SK-N-SH (cell line): ENCODE measurements around the gene MAD2L2. TPM values are rescaled to one million over a fixed set of nuclear protein-coding genes. Genes with fewer than 3 reads are reported as not detected.

Source experiments
- CTCF ChIA-PET: fragments of 300-600, 350-600 bp; formaldehyde crosslinking; extraction: SDS; loops from one replicate; lab custom pipeline; 2021; lab: Yijun Ruan, JAX
- POLR2A ChIA-PET: fragments of 350-600 bp; sonication (Branson Sonifier 250); formaldehyde crosslinking; extraction: SDS; loops from one replicate; lab custom pipeline; 2020; ENCODE audit warnings: antibody characterized with exemption, inconsistent platforms; lab: Yijun Ruan, JAX
- DNase-seq: peaks from one replicate; pipeline ENCODE4 v3.0.0; 2012
- H2AFZ ChIP-seq: fragments of 200-600 bp; sonication (generic); 2 replicates; pipeline ENCODE4 v1.8.1; 2016; ENCODE audit warnings: antibody characterized with exemption, mild to moderate bottlenecking, low read depth
- H3F3A ChIP-seq: fragments of 200-600 bp; sonication (generic); replicated peaks from 2 replicates; pipeline ENCODE3; 2016; ENCODE audit warnings: antibody characterized with exemption, mild to moderate bottlenecking; ENCODE audit not compliant: insufficient read depth
- H3K27ac ChIP-seq, 2 experiments: fragments of 200-500 bp in 1 of 2; fragments of 200-600 bp in 1 of 2; sonication (Bioruptor generic) in 1 of 2; sonication (generic), shearing (Covaris generic) in 1 of 2; 2 replicates each; pipeline versions ENCODE4 v1.5.1 to v1.6.1; 2014 to 2016; ENCODE audit warnings: low read depth in 2 of 2, inconsistent platforms in 1 of 2, low read length in 1 of 2, mild to moderate bottlenecking in 1 of 2, mixed read lengths in 1 of 2
- H3K27me3 ChIP-seq: fragments of 200-600 bp; sonication (generic), shearing (Covaris generic); 2 replicates; pipeline ENCODE4 v1.6.1; 2016; ENCODE audit warnings: mixed run types; ENCODE audit not compliant: insufficient read depth
- H3K36me3 ChIP-seq, 2 experiments: fragments of 200-500 bp in 1 of 2; fragments of 200-600 bp in 1 of 2; sonication (Bioruptor generic) in 1 of 2; sonication (generic) in 1 of 2; replicated peaks in 1 of 2; 2 replicates each; pipeline versions ENCODE3 to v1.5.1; 2014 to 2016; ENCODE audit warnings: low read length in 1 of 2, mild to moderate bottlenecking in 1 of 2; ENCODE audit not compliant: insufficient read depth in 2 of 2, control insufficient read depth in 1 of 2
- H3K4me1 ChIP-seq, 2 experiments: fragments of 200-500 bp in 1 of 2; fragments of 200-600 bp in 1 of 2; sonication (Bioruptor generic) in 1 of 2; sonication (generic), shearing (Covaris generic) in 1 of 2; 2 replicates each; pipeline versions ENCODE4 v1.5.1 to v1.6.1; 2014 to 2016; ENCODE audit warnings: low read depth in 1 of 2, low read length in 1 of 2, mixed run types in 1 of 2; ENCODE audit not compliant: insufficient read depth in 2 of 2, control insufficient read depth in 1 of 2
- H3K4me2 ChIP-seq: fragments of 200-600 bp; sonication (generic), shearing (Covaris generic); 2 replicates; pipeline ENCODE4 v1.6.1; 2017; ENCODE audit warnings: mixed run types
- H3K4me3 ChIP-seq, 2 experiments: fragments of 200-500 bp in 1 of 2; fragments of 200-600 bp in 1 of 2; sonication (Bioruptor generic) in 1 of 2; sonication (generic), shearing (Covaris generic) in 1 of 2; 2 replicates each; pipeline versions ENCODE4 v1.5.1 to v1.8.1; 2014 to 2016; ENCODE audit warnings: low read depth in 2 of 2, inconsistent platforms in 1 of 2, low read length in 1 of 2, mild to moderate bottlenecking in 1 of 2, mixed read lengths in 1 of 2, moderate library complexity in 1 of 2
- H3K79me2 ChIP-seq: fragments of 200-600 bp; sonication (generic); 2 replicates; pipeline ENCODE4 v1.8.1; 2017; ENCODE audit warnings: mild to moderate bottlenecking; ENCODE audit not compliant: insufficient read depth
- H3K9ac ChIP-seq: fragments of 200-600 bp; sonication (generic); 2 replicates; pipeline ENCODE4 v1.6.1; 2017; ENCODE audit warnings: mixed run types
- H3K9me2 ChIP-seq: fragments of 200-600 bp; sonication (generic); 2 replicates; pipeline ENCODE4 v1.6.1; 2017; ENCODE audit warnings: mixed run types
- H3K9me3 ChIP-seq: fragments of 200-600 bp; sonication (generic); 2 replicates; pipeline ENCODE4 v1.6.1; 2017; ENCODE audit warnings: mixed run types, mild to moderate bottlenecking, moderate library complexity
- H4K20me1 ChIP-seq: fragments of 200-600 bp; sonication (generic); 2 replicates; pipeline ENCODE4 v1.6.1; 2017; ENCODE audit warnings: mild to moderate bottlenecking, mixed run types; ENCODE audit not compliant: insufficient read depth
- EP300 ChIP-seq, 2 experiments: IDR thresholded peaks; 2 replicates each; pipeline versions ENCODE4 v1.4.0 to v1.6.1; 2012; ENCODE audit warnings: borderline replicate concordance in 1 of 2, low read depth in 1 of 2, low read length in 1 of 2
- EZH2phosphoT487 ChIP-seq: fragments of 200-600 bp; sonication (generic); IDR thresholded peaks from 2 replicates; pipeline ENCODE4 v1.6.1; 2017; ENCODE audit warnings: low read depth, mixed run types, mild to moderate bottlenecking, antibody characterized with exemption, moderate library complexity, borderline replicate concordance
- FOXM1 ChIP-seq: IDR thresholded peaks from 2 replicates; pipeline ENCODE4 v1.4.0; 2012; ENCODE audit warnings: low read depth, mild to moderate bottlenecking
- GABPA ChIP-seq: IDR thresholded peaks from 2 replicates; pipeline ENCODE4 v1.4.0; 2012; ENCODE audit warnings: low read depth, mild to moderate bottlenecking
- JUND ChIP-seq: IDR thresholded peaks from 2 replicates; pipeline ENCODE4 v1.4.0; 2012
- NFIC ChIP-seq: IDR thresholded peaks from 2 replicates; pipeline ENCODE4 v1.4.0; 2012; ENCODE audit warnings: borderline replicate concordance
- NRF1 ChIP-seq: IDR thresholded peaks from 2 replicates; pipeline ENCODE4 v1.6.1; 2012; ENCODE audit warnings: low read depth, mild to moderate bottlenecking, low read length
- POLR2AphosphoS5 ChIP-seq: IDR thresholded peaks from 2 replicates; pipeline ENCODE4 v1.6.1; 2012; ENCODE audit warnings: low read depth, low read length
- RAD21 ChIP-seq: IDR thresholded peaks from 2 replicates; pipeline ENCODE4 v1.6.1; 2012; ENCODE audit warnings: mild to moderate bottlenecking, low read length
- RCOR1 ChIP-seq: fragments of 150-350 bp; IDR thresholded peaks from 2 replicates; pipeline ENCODE4 v1.6.1; 2017; ENCODE audit warnings: antibody characterized with exemption, low read length
- RFX5 ChIP-seq: IDR thresholded peaks from 2 replicates; pipeline ENCODE4 v1.6.1; 2012; ENCODE audit warnings: mild to moderate bottlenecking, improper control_type of control experiment, low read length
- SMC3 ChIP-seq: IDR thresholded peaks from 2 replicates; pipeline ENCODE4 v1.6.1; 2012; ENCODE audit warnings: low read depth, low read length, improper control_type of control experiment
- TCF12 ChIP-seq: IDR thresholded peaks from 2 replicates; pipeline ENCODE4 v1.4.0; 2012
- TEAD4 ChIP-seq: IDR thresholded peaks from 2 replicates; pipeline ENCODE4 v1.4.0; 2012; ENCODE audit warnings: mild to moderate bottlenecking, borderline replicate concordance; ENCODE audit not compliant: insufficient read depth
- YY1 ChIP-seq: IDR thresholded peaks from 2 replicates; pipeline ENCODE4 v1.4.0; 2012; ENCODE audit warnings: low read depth, mild to moderate bottlenecking
- WGBS: methylation state at CpG from one replicate; pipeline ENCODE4 v1.1.6; 2017; ENCODE audit warnings: low lambda C conversion rate; 5-methylcytosine and 5-hydroxymethylcytosine counted together
- polyA plus RNA-seq, 3 experiments: library from polyadenylated mRNA; depleted of rRNA; stranded (reverse); fragments of >200 nt; gene quantifications; 2 replicates each; pipeline ENCODE4 v1.2.3, GENCODE V29; 2012
- TF ChIP-seq, protein P1 (sequence below): IDR thresholded peaks from 2 replicates; pipeline ENCODE4 v1.4.0; 2012; ENCODE audit warnings: low read depth
- TF ChIP-seq, protein P2 (sequence below): IDR thresholded peaks from 2 replicates; pipeline ENCODE4 v1.6.1; 2012; ENCODE audit warnings: mild to moderate bottlenecking, low read depth, low read length, moderate library complexity
- TF ChIP-seq, protein P3 (sequence below): fragments of 200-600 bp; sonication (generic); IDR thresholded peaks from 2 replicates; pipeline ENCODE4 v1.6.1; 2017; ENCODE audit warnings: antibody characterized with exemption, mild to moderate bottlenecking, moderate library complexity
- TF ChIP-seq, protein P4 (sequence below): IDR thresholded peaks from 2 replicates; pipeline ENCODE4 v1.4.0; 2012; ENCODE audit warnings: low read depth, borderline replicate concordance

Gene MAD2L2
- polyA plus RNA-seq, 1 of the 3 experiments (the other 2 are of a cell fraction) = 94.0 TPM

DNA sequence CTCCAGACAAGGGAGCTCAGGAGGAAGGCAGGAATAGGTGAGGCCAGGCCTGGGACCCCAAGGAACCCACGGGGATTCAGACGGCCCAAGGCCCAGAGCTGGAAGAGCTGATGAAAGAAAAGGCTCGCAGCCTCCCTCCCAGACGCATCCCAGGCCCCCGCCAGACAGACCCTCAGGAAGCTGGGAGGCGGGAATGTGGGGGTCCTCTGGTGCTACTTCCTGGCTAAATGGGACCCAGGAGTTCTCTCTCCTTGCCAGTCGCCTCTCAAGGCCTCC is 27.1 kb downstream of the MAD2L2 start (continued):
- TF ChIP-seq, protein P1, sequence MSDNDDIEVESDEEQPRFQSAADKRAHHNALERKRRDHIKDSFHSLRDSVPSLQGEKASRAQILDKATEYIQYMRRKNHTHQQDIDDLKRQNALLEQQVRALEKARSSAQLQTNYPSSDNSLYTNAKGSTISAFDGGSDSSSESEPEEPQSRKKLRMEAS = no peak
- no peak for TF ChIP-seq NFIC
- TF ChIP-seq, protein P2, sequence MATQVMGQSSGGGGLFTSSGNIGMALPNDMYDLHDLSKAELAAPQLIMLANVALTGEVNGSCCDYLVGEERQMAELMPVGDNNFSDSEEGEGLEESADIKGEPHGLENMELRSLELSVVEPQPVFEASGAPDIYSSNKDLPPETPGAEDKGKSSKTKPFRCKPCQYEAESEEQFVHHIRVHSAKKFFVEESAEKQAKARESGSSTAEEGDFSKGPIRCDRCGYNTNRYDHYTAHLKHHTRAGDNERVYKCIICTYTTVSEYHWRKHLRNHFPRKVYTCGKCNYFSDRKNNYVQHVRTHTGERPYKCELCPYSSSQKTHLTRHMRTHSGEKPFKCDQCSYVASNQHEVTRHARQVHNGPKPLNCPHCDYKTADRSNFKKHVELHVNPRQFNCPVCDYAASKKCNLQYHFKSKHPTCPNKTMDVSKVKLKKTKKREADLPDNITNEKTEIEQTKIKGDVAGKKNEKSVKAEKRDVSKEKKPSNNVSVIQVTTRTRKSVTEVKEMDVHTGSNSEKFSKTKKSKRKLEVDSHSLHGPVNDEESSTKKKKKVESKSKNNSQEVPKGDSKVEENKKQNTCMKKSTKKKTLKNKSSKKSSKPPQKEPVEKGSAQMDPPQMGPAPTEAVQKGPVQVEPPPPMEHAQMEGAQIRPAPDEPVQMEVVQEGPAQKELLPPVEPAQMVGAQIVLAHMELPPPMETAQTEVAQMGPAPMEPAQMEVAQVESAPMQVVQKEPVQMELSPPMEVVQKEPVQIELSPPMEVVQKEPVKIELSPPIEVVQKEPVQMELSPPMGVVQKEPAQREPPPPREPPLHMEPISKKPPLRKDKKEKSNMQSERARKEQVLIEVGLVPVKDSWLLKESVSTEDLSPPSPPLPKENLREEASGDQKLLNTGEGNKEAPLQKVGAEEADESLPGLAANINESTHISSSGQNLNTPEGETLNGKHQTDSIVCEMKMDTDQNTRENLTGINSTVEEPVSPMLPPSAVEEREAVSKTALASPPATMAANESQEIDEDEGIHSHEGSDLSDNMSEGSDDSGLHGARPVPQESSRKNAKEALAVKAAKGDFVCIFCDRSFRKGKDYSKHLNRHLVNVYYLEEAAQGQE = no peak
- no peak for TF ChIP-seq EP300 (IDR thresholded peaks at IDR 0.05; ENCODE audit: borderline replicate concordance in 1 of 2, low read depth in 1 of 2, low read length in 1 of 2)
- TF ChIP-seq, all 33 proteins: peak for 0

DNA sequence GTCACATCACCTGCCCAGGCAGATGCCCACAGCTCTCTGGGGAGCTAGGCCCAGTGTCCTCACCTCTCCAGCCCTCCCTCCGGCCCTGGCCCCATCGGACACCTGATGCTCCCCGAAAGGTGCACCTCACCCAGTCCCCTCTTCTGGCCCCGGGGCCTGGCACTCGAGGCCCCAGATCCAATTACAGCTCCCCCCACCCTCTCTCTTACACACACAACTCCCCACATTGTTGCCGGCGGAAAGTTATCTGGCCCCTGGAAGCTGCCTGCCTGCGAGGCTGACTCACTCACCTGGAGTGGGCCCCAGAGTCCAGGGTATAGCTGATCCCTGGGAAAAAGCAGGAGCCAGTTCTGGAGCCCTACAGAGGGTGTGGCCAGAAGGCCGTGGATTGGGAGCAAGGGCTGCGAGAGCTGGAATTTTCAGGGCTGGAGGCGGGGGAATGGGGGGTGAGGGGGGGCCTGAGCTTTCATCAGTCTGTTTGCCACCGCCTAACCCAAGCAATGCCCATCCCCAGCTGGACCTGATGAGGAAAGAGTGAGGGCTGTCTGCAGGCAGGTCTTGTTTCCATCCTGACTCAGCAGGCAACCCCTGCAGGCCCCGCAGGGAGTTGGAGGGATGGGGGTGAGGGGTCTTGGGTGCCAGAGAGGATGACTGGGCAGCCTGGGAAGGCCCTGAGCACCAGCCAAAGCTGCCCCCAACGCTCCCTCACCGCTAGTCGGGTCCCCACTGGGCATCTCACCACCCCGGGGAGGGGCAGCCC is 27.7 kb downstream of the MAD2L2 start:
- ChIA-PET POLR2A (interaction anchor here (0.7 to 2.2 kb wide), 3 partner anchors 11 to 554 kb away, joined by 3 to 8 read pairs (median 3); partner anchors contain the start of genes EXOSC10 and FBXO6), CTCF (interaction anchor here (0.9 to 5.8 kb wide), 14 partner anchors 8 to 615 kb away, joined by 3 to 66 read pairs (median 4); partner anchors contain the start of gene FBXO6)
- WGBS = 78% methylated on average over 12 of the region's 17 CpGs
- no peak overlapping the region for H2AFZ ChIP-seq
- H3K4me1 ChIP-seq = peaks cover 0 to 28% of the 10 kb centered on the region in 2 experiments; a peak in 1 of 4 replicates
- H3K79me2 ChIP-seq = peaks cover 6% of the 10 kb centered on the region; the same call in 1 of the 2 replicates
- peak overlapping the region in 1 of 2 experiments; percentile 61; a peak in 1 of 4 replicates for H3K4me3 ChIP-seq
- H3K9me2 ChIP-seq = no peaks in the 10 kb centered on the region
- H3K27me3 ChIP-seq = no peaks in the 10 kb centered on the region
- no peaks in the 10 kb centered on the region for H3F3A ChIP-seq
- H3K27ac ChIP-seq = no peak overlapping the region
- TF ChIP-seq TCF12 (no peak), NRF1 (no peak), JUND (no peak), RAD21 (no peak), GABPA (no peak), FOXM1 (no peak), NFIC (no peak), YY1 (no peak), SMC3 (no peak), POLR2AphosphoS5 (no peak), RFX5 (no peak), RCOR1 (no peak), TEAD4 (no peak), EZH2phosphoT487 (no peak)
- TF ChIP-seq, protein P3, sequence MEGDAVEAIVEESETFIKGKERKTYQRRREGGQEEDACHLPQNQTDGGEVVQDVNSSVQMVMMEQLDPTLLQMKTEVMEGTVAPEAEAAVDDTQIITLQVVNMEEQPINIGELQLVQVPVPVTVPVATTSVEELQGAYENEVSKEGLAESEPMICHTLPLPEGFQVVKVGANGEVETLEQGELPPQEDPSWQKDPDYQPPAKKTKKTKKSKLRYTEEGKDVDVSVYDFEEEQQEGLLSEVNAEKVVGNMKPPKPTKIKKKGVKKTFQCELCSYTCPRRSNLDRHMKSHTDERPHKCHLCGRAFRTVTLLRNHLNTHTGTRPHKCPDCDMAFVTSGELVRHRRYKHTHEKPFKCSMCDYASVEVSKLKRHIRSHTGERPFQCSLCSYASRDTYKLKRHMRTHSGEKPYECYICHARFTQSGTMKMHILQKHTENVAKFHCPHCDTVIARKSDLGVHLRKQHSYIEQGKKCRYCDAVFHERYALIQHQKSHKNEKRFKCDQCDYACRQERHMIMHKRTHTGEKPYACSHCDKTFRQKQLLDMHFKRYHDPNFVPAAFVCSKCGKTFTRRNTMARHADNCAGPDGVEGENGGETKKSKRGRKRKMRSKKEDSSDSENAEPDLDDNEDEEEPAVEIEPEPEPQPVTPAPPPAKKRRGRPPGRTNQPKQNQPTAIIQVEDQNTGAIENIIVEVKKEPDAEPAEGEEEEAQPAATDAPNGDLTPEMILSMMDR = no peak
- TF ChIP-seq, protein P1 = no peak
- TF ChIP-seq, protein P4, sequence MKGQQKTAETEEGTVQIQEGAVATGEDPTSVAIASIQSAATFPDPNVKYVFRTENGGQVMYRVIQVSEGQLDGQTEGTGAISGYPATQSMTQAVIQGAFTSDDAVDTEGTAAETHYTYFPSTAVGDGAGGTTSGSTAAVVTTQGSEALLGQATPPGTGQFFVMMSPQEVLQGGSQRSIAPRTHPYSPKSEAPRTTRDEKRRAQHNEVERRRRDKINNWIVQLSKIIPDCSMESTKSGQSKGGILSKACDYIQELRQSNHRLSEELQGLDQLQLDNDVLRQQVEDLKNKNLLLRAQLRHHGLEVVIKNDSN = no peak
- TF ChIP-seq, protein P2 = no peak
- H3K4me2 ChIP-seq = peak overlapping the region; percentile 85; the same call in 1 of the 2 replicates
- DNase-seq = no peak
- no peak overlapping the region for H3K9ac ChIP-seq
- H3K9me3 ChIP-seq = no peaks in the 10 kb centered on the region
- no peaks in the 10 kb centered on the region for H4K20me1 ChIP-seq
- peaks cover 3 to 5% of the 10 kb centered on the region in 2 experiments for H3K36me3 ChIP-seq
